Heart left ventricle (tissue), 13 donors: ENCODE data around the gene AGK.

ENCODE experiments used
- POLR2A ChIP-seq, 2 donors: fragments of 450-650 bp; IDR thresholded peaks; one replicate each; pipeline ENCODE4 v1.6.1; 2017; ENCODE audit warnings: antibody characterized with exemption in 2 of 2, mild to moderate bottlenecking in 2 of 2, moderate library complexity in 2 of 2
- TF ChIP-seq, protein P1 (sequence below), 12 donors: fragments of 200-600 bp; sonication (generic) in 4 of 12; IDR thresholded peaks; one replicate each; pipeline versions ENCODE4 v1.5.0 to v1.8.0; 2018 to 2022; ENCODE audit warnings: antibody characterized with exemption in 12 of 12, mild to moderate bottlenecking in 5 of 12
- donor health status: ischemic (EF 13 %, LVEDD 7.1; RV severe dilation, severe dysfunction).
- donor health status: DM: no; HTN: yes; CAD: no.
- donor health status: DM: no; HTN: no; CAD: no.
- donor health status: ischemic (EF 25% LVEDD 6.9; RV normal size, moderate dysfunction).
- donor health status: ischemic (EF 25% LVEDD 5.7; RV mildly dilated, moderate dysfunction).
- donor health status: ischemic (EF 35%, LVEDD 5.7; RV mildly dilated, moderate dysfunction).
- donor health status: nonischemic (EF 11% LVEDD 7.7; RV severe dilation, severe dysfunction).
- donor health status: DM: yes; HTN: yes; CAD: no.
- donor health status: PGD.
- donor health status: ischemic (EF 29% LVEDD 5.4; RV normal size, mild dysfunction).
- donor health status: nonischemic (EF 23%, LVEDD 6.1; RV moderate dilation, normal function).

DNA sequence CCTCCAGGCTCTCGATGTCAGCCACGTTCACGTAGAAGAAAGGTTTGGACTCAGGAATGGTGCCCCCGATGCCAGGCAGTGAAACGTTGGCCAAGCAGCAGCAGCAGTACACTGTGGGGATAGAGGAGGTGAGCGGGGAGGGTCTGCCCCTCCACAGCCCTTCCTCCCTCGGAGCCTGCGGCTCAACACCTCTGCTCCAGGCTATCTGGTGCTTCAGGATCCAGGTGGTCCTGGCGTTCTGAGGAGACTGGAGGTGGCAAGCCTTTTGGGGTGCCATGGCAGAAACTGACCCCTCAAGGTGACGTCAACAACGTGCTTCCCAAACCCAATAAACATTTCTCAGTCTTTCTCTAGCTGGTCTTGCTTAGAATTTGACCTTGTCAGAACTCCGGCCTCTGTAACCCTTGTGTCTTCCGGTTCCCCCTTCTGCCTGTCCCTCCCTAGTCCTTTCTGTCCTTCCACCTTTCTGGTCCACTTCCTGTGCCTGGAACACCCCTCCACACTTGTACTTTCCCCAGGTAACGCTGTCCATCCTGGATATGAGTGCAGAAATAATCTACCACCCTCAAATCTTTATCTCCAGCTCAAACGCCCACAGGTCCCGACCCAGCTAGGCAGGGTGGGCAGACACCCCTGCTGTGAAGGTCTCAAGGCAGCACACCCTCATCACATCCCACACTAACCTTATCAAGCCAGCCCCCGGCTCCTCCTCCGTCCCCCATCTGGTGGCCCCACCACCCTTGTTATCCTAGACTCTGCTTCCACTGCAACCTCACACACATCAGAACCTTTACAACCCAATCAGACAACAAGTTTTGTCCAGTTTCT lies 114.2 kb downstream of the AGK start:
- TF ChIP-seq, protein P1, sequence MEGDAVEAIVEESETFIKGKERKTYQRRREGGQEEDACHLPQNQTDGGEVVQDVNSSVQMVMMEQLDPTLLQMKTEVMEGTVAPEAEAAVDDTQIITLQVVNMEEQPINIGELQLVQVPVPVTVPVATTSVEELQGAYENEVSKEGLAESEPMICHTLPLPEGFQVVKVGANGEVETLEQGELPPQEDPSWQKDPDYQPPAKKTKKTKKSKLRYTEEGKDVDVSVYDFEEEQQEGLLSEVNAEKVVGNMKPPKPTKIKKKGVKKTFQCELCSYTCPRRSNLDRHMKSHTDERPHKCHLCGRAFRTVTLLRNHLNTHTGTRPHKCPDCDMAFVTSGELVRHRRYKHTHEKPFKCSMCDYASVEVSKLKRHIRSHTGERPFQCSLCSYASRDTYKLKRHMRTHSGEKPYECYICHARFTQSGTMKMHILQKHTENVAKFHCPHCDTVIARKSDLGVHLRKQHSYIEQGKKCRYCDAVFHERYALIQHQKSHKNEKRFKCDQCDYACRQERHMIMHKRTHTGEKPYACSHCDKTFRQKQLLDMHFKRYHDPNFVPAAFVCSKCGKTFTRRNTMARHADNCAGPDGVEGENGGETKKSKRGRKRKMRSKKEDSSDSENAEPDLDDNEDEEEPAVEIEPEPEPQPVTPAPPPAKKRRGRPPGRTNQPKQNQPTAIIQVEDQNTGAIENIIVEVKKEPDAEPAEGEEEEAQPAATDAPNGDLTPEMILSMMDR (IDR thresholded peaks at IDR 0.05): no peak
- TF ChIP-seq POLR2A (IDR thresholded peaks at IDR 0.05): no peak
